ENCODE data around the gene LPP. TPM values are rescaled to one million over a fixed set of nuclear protein-coding genes. Genes with fewer than 3 reads are reported as not detected.

Gene LPP
- total and polyA plus RNA-seq, 9 of the 15 experiments (the other 6 are each of a cell fraction or from before 2014, with no cell fraction given), result 0.07 to 0.18 TPM; not detected in 7

DNA sequence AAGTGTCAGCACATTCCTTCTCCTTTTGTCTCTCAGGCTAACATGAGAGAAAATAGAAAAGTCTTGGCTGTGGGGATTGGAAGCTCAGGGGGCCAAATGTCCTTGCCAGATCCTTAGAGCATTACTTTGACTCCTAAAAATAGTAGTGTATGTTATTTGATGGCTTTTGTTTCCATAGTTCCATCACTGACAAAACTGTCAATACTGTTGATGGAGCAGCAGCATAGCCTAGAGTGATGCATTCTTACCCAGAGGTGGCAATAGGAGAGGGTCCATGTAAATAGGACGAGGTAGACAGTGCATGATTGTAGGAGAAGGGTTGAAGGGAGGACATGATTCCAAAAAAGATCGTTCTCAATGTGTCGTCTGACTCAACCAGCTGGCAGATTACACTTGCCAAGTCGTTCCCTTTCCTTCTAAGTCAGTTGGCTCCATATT lies 735.1 kb downstream of the LPP start:
- Histone ChIP-seq H3K9me1 (ENCODE audit: control insufficient read depth, insufficient read depth, low read length) (no peaks in the 10 kb centered on the region), H3K4me1 (replicated peaks in 1 of 2; ENCODE audit: control insufficient read depth in 2 of 2, insufficient read depth in 2 of 2, low read length in 2 of 2) (no peaks in the 10 kb centered on the region), H2AFZ (ENCODE audit: low read depth, low read length) (no peak overlapping the region), H3K9ac (ENCODE audit: insufficient read depth in 1 of 2, low read depth in 2 of 2, low read length in 2 of 2) (no peak overlapping the region), H3K36me3 (ENCODE audit: control insufficient read depth, insufficient read depth, low read length) (no peaks in the 10 kb centered on the region), H3K4me3 (no peak overlapping the region), H3K27ac (ENCODE audit: extremely low read depth, low read depth, low read length) (no peak overlapping the region), H3K79me2 (ENCODE audit: control insufficient read depth, insufficient read depth, low read length) (no peaks in the 10 kb centered on the region), H3K27me3 (ENCODE audit: control insufficient read depth in 2 of 2, insufficient read depth in 2 of 2, low read length in 2 of 2) (no peaks in the 10 kb centered on the region), H3K4me2 (ENCODE audit: insufficient read depth, low read length) (no peak overlapping the region), H3K9me3 (replicated peaks; ENCODE audit: control insufficient read depth, insufficient read depth, low read depth, low read length) (no peaks in the 10 kb centered on the region), H4K20me1 (replicated peaks; ENCODE audit: control insufficient read depth, insufficient read depth, low read length) (no peaks in the 10 kb centered on the region)
- BruUV-seq (replicated peaks), result no TSS peak
- intact Hi-C loops (cut with micrococcal nuclease), result no loop called here
- TF ChIP-seq IRF2 (CRISPR knock-in tag; IDR thresholded peaks at IDR 0.05) (no peak), ZNF436 (CRISPR knock-in tag; IDR thresholded peaks at IDR 0.05) (no peak), ZNF224 (CRISPR knock-in tag; IDR thresholded peaks at IDR 0.05) (no peak), RNF2 (IDR thresholded peaks at IDR 0.05) (no peak), SIX5 (IDR thresholded peaks at IDR 0.05; ENCODE audit: borderline replicate concordance in 1 of 2, insufficient read depth in 1 of 2, low read depth in 1 of 2, low read length in 2 of 2) (no peak), PHTF2 (CRISPR knock-in tag; IDR thresholded peaks at IDR 0.05) (no peak), PCBP1 (IDR thresholded peaks at IDR 0.05; ENCODE audit: low read depth, low read length, poor library complexity, severe bottlenecking) (no peak)
- CTCF ChIA-PET (ENCODE audit: low intra/inter-chr PET ratio), result no interaction called here
- in situ Hi-C loops (cut with MboI), result no loop called here
- DNase-seq (ENCODE audit: extremely low read depth in 1 of 4, low spot score in 3 of 4) (no peak), ATAC-seq (no peak), FAIRE-seq (no peak)
- POLR2A ChIA-PET, result no interaction called here
- 2% methylated on average over 4 of the region's 4 CpGs for WGBS (ENCODE audit: insufficient coverage, low coverage, missing lambda C conversion rate)

Data from K562 (cell line).